NCI-H2107 treated with DMSO at 0.1 percent for 48 hours (cell line): ENCODE data around the gene ACER2.
"Not testable (repeated sequence)": the region's sequence is repeated elsewhere in the genome, so short reads cannot be mapped to it uniquely, and the experiment has no call there.

Experiments
- DNase-seq: peaks from one replicate; lab custom pipeline; 2025; ENCODE audit not compliant: unreplicated experiment; lab: John Stamatoyannopoulos, UW

Gene ACER2

DNA sequence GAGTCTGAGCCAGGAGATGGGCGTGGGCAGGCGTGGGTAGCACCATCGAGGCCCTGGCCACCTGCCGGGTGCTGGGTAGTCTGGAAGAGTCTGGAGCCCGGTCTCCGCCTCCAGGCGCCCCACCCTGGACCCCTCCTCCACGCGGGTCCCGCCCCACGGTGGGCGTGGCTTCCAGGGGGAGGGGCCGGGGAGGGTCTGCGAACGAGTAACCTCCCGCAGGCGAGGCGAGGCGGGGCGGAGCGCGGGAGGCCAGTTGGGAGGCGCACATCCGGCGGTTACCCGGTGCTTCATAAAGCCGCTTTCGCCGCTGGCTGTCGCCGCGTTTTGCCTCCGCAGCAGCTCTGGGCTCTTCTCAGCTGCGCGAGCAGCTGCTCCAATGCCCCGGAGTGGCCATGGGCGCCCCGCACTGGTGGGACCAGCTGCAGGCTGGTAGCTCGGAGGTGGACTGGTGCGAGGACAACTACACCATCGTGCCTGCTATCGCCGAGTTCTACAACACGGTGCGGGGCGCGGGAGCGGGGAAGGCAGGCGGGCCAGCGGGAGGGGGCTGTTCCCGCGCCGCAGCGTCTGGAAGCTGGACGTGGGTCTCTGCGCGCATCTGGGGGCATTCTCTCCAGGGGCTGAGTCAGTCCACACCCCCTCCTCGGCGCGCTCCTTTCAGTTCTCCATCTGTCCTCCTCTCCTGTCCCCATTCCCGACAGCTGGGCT is at the start of gene ACER2:
ACER2 (plus strand) TSS at position 317 of the 708 bp plus-strand sequence; CDS start at position 393, 76 bp downstream.
- DNase-seq, result peak; percentile 55

DNA sequence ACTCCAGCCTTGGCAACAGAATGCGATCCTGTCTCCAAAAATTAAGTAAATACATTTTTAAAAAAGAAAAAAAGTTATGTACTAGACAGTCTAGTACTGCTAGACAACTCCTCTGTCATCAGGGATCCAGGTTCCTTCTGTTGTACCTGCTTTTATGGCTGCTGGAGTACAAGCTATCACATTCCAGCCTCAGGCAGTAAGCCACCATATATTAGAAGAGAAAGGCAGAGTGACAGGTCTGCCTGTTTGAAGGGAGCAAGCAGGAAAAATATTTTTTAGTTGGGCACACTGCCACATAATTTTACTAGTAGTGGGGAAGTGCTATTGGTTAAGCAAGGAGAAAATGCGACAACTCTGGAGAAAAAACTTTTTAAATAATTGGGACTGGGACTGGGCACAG is 39.7 kb upstream of the ACER2 start:
- DNase-seq, result no peak

- peak; percentile 18 for DNase-seq
Observed at GRCh38 chr9:19371942-19372341, 36.9 kb upstream of the ACER2 start.

GRCh38 chr9:19372567-19372966 is 36.2 kb upstream of the ACER2 start:
- DNase-seq, result no peak

DNA sequence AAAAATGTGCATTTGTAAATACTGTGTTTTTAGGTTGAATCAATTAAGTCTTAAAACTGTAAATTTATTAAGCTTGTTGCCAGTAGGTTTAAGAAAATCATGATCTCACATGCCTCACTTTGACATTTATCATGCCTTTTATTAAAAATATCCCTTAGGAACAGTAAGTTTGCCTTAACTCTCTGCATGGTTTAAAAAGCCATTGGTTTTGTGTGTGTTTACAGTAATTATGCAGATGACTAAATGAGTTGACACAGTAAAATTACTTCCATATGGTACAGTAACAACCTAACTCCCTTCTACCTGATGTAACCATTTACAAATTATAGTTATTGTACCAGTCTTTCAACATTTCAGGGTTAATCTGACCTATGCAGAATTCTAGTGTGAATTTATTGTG is 35.3 kb upstream of the ACER2 start:
- no peak for DNase-seq

DNA sequence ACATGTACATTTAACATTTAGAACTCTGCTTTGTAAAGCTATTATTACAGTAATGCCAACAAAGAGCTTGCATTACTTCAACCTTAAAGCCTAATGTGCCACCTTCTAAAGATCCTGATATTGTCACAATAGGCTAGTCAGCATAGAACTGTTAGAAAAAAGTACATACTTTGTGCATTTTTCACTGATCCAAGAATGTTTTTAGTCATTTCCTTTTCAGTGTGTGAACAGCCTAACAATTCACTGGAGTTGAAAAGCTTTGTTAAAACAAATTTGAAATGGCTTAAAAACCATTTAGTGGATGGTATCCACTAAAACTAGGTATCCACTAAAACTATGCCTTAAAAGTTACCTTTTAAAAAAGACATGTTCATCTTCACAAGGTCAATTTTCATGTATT is 33.3 kb upstream of the ACER2 start:
- DNase-seq, result no peak

- no peak for DNase-seq
Observed at GRCh38 chr9:19376931-19377330, 31.9 kb upstream of the ACER2 start.

DNA sequence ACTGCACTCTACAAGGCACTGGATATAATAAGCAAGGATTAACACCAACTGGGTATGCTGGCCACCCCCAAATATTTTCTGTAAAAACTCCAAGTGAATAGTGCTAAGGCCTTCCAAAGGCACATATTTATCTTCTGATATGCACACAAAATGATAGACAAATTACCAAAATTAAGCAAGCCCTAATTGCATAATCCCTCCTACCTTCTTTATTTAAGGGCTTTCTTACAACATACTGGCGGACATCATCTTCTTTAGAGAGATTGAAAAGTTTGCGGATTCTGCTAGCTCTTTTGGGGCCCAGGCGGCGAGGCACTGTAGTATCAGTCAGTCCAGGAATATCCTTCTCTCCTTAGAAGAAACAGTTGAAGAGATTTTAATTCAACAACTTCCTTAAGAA is 30.6 kb upstream of the ACER2 start:
- DNase-seq, result no peak

DNA sequence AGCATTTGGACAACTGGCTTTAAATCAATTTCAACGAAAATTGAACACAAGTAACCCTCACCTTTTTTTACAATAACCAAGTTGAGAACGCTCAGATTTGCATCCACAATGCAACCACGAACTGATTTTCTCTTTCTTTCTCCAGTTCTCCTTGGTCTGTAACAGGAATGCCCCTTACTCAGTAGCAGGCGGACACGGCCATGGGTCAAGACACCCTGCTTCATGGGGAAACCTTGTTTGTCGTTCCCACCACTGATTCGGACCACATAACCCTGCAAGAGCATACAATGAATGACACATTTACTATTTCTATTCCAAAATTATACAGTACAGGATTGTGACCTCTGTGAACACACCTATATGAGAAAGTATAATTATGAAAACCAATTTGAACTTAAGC is 30.2 kb upstream of the ACER2 start:
- no peak for DNase-seq

- DNase-seq, result no peak
Observed at GRCh38 chr9:19379283-19379682, 29.5 kb upstream of the ACER2 start.

DNA sequence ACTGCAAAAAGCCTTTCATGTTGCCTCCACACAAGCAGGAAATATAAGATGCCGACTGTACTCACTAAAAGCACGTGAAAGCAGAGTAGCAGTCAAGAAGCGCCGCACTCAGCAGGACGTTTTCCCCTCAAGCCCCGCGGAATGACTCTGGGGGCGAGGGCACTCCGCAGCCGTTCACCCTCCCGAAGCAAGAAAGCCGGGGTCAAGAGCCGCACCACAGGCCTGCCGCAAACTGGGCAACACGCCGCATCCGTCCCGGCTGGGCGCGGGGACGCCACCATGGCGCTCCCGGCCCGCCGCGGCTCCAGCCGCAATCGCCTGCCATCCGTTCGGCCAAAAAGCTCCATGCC is 29.1 kb upstream of the ACER2 start:
- DNase-seq, result no peak

DNA sequence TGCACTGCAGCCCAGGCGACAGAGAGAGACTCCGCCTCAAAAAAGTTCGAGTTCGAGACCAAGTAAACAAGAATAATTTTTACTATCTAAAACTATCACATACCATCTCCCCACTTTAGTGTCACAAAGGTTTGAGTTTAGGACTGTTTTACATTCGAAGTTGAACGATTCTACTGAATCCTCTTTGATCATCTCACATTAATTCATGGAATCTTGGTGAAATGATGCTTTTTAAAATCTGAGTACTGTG is 28.1 kb upstream of the ACER2 start:
- no peak for DNase-seq

DNA sequence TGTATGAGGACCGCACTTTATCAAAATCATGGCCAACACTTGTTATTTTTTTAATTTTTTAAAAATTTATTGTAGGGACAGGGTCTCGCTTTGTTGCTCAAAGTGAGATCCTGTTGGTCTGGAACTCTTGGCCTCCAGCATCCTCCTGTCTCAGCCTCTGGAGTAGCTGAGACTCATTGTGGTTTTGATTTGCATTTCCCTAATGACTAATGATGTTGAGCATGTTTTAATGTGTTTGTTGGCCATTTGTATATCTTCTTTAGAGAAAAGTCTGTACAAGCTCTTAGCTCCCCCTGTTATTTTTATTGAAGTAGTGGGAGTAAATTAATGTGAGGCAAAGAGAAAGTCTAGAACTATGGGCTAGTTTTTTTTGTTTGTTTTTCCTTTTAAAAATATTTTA is 27.2 kb upstream of the ACER2 start:
- no peak for DNase-seq

- DNase-seq, result not testable (repeated sequence)
Observed at GRCh38 chr9:19385212-19385611, 23.6 kb upstream of the ACER2 start.

- no peak for DNase-seq
Observed at GRCh38 chr9:19385786-19386501, 22.9 kb upstream of the ACER2 start.

- DNase-seq, result no peak
Observed at GRCh38 chr9:19386502-19387044, 22.2 kb upstream of the ACER2 start.

DNA sequence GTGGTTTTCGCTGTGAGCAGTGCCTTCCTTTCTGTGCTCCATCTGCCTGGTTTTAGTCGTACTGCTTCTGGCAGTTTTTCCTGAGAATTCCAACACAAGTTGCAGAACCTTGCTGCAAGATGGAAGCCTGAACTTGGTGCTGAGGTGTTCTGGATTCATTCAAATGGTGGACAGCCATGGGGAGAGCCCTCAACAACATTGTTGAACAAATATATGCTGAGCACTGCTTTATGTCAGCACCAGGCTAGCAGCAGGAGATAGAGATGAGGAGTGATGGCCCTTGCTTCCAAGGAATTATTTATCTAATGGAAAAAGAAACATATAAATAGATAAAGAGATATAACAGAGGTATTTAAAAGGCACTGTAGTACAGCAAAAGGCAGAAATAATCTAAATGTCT is 21.5 kb upstream of the ACER2 start:
- no peak for DNase-seq

GRCh38 chr9:19389539-19389938 is 19.3 kb upstream of the ACER2 start:
- not testable (repeated sequence) for DNase-seq

- no peak for DNase-seq
Observed at GRCh38 chr9:19397845-19398244, 11.0 kb upstream of the ACER2 start.

- not testable (repeated sequence) for DNase-seq
Observed at GRCh38 chr9:19403231-19403630, 5.6 kb upstream of the ACER2 start.

DNA sequence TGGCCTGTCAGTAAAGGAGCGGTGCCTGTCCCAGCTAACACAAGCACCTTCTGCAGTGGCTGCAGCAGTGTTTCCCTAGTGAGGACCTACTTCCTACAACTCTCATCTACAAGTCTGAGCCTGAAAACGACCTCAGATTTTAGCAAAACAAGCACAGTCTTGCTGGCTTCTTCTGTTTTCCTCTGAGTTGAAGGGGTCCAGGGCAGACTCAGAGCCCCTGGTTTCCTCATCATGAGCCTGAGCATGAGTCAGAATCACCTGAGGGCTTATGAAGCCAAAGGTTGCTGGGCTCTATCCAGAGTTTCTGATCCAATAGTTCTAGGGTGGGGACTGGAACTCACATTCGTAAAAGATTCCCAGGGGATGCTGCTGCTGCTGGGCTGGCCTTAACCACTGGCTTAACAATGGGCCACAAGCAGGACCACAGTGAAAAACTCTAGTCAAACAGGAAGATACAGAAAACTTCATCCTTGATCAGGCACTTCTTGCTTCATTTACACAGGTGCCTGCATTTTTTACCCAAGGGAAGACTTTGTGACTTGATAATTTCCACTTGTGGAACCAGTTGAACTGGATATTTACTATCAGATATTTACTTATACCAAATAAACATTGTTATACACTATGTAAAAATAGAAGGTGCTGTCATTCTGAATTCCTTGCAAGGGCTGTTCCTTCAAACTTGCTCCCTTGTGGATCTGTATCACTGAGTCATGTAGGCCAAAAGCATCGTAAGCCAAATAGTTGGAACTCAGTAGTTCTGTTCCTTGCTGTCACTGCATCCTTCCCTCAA is 4.3 kb upstream of the ACER2 start:
- no peak for DNase-seq

GRCh38 chr9:19405771-19406170 is 3.0 kb upstream of the ACER2 start:
- DNase-seq, result no peak
